Stimulated activated CD8-positive, alpha-beta memory T cell treated with anti-CD3 and anti-CD28 coated beads, Interleukin-15, amount 100 ng/mL, for 48 hours (primary cell): ENCODE data around the gene UBR1.
"Not testable (repeated sequence)": the region's sequence is repeated elsewhere in the genome, so short reads cannot be mapped to it uniquely, and the experiment has no call there.

Source experiments
- DNase-seq, 2 donors: peaks; one replicate each; pipeline ENCODE4 v3.0.0-alpha.2; 2020; ENCODE audit warnings: low read depth in 2 of 2

UBR1 gene

GRCh38 chr15:43105778-43106485 lies at the start of gene UBR1:
TSS of gene UBR1 (minus strand) at chr15:43106038. CDS start at chr15:43106022, 16 bp downstream.
- peak; percentile 87 to 89 for DNase-seq

DNA sequence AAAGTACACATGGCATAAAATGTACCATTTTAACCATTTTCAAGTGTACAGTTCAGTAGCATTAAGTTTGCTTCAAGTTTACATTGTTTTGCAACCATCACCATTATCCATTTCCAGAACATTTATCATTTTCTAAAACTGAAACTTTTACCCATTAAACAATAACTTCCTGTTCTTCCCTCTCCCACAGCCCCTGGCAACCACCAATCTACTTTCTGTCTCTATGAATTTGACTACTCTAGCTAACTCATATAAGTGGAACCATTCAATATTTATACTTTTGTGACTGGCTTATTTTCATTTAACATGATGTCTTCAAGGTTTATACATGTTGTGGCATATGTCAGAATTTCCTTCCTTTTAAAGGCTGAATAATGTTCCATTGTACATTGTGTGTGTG lies 47.4 kb upstream of the UBR1 start:
- DNase-seq, result no peak

DNA sequence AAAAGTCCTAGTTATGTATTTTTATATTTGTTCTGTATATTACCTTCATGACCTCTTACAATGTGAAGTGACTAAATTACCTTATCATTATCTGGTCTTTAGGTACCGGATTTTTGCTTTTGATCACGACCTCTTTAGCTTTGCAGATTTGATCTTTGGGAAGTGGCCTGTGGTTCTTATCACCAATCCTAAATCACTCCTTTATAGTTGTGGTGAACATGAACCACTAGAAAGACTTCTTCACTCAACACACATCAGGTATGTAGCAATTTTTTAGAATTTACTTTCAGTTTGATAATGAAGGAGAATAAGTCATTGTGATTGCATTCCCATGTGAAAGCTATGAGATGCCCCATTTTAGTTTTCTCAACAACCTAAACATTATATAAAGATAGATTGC lies 45.9 kb upstream of the UBR1 start:
- DNase-seq, result no peak

GRCh38 chr15:43150191-43150929 lies 44.5 kb upstream of the UBR1 start:
- no peak for DNase-seq

DNA sequence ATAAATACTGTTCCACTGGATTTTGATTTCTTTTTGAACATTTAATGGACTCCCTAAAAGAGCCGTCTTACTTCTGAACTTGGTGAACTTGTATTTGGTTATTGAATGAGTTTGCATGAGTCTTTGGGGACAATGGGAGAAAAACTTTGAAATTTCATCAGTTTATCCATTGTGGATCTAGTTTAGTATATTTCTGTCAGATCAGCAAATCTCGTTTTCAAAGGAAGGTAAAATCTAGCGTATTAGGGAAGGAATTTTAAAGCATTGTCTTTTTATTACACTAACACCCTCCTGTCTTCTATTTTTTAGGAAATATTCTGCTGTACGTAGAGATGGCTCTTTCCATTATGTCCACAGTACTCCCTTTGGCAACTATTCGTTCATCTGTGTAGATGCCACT lies 40.3 kb upstream of the UBR1 start:
- DNase-seq, result no peak

DNA sequence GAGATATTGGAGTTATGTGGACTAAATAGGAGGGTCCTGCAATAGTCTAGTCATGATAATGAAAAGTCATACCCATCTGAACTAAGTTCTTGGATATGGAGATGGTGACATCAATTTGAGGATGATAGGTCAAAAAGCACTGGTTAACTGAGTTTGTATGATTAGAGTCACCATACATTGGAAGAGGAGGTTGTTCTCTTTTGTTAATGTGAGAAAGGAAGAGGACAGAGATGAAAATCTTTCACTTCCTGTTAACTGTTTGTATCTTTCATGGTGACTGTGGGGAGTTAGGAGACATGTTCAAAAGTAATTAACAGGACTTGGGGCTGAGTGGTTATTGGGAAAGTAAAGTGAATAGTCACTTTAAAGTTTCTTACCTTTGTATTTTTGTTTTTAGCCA lies 38.7 kb upstream of the UBR1 start:
- no peak for DNase-seq

DNA sequence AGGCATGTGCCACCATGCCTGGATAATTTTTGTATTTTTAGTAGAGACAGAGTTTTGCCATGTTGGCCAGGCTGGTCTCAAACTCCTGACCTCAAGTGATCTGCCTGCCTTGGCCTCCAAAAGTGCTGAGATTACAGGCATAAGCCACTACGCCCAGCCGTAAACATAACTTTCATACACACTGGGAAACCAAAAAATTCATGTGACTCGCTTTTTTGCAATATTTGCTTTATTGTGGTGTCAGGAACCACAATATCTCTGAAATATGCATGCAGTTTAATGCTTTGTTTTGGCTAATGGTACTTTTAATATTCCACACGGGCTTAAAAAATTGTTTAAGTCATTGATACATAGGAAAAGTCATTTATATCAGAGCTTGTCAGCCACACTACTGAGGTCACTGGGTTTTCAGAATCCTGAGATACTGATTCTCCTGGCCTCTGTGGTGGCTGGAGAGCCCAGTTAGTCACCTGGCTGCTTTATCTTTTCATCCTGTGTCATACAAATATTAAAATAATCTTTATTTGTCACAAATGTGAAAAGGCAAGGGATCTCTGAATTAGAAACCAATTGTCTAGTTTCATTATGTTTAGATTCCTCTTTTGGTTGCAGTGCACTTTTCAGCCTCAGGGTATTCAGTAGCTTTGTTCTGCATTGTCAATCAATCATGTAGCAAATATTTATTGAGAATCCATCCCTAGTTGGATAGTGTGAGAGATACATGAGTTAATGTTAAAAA lies 37.5 kb upstream of the UBR1 start:
- no peak for DNase-seq

- DNase-seq, result no peak
Measured at GRCh38 chr15:43135351-43135750, 29.5 kb upstream of the UBR1 start.

DNA sequence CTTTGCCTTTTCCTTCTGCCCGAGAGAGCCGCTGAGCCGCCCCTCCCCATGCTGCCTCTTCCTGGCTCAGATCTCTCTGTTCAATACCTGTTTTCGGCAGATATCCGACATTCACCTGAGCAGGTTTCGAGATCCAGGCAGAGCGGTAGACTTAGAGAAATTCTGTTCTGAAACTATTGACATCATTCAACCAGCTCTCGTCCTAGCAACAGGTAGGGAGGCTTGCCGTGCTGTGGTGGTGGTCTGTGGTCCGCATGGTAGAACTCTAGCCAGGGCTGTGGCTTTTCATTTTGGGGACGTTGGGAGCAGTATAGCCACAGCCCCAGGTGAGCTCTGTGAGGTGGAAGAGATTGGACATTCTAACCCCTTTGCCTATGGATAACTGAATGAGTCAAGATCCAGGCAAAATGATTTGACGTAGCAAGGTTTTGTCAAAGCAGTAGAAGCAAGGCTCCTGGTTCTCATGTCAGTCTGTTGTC lies 28.4 kb upstream of the UBR1 start:
- DNase-seq, result no peak

DNA sequence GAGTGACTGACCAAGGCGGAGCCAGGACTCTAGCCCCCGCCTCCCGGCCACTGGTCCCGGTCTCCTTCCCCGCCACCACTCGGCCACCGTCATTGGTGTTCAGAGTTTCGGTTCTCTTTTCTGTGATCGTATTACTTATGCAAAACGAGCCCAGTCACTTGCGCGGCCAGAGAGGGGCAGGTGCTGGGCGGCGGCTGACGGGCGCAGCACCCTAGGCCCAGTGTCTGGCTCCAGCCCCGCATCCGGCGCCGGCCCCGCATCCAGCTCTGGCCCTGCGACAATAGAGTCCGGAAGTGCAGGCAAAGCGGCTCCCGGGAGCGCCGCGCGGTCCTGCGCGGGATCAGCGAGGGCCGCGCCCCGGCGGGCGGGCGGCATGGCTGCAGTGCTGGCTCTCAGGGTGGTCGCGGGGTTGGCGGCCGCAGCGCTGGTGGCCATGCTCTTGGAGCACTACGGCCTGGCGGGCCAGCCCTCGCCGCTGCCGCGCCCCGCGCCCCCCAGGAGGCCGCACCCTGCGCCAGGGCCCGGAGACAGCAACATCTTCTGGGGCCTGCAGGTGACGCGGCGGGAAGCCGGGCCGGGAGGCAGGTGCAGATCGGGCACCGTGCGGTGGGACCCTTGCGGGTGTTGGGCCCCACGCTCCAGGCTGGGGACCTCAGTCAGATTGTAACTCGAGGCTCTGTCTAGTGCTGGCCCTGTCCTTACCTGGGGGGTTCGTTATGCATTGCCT lies 27.8 kb upstream of the UBR1 start, which contains the start of gene TMEM62:
TMEM62 (plus strand) TSS at position 157 of the 727 bp plus-strand sequence; CDS start at position 374, 217 bp downstream.
- peak; percentile 48 to 60 for DNase-seq

DNA sequence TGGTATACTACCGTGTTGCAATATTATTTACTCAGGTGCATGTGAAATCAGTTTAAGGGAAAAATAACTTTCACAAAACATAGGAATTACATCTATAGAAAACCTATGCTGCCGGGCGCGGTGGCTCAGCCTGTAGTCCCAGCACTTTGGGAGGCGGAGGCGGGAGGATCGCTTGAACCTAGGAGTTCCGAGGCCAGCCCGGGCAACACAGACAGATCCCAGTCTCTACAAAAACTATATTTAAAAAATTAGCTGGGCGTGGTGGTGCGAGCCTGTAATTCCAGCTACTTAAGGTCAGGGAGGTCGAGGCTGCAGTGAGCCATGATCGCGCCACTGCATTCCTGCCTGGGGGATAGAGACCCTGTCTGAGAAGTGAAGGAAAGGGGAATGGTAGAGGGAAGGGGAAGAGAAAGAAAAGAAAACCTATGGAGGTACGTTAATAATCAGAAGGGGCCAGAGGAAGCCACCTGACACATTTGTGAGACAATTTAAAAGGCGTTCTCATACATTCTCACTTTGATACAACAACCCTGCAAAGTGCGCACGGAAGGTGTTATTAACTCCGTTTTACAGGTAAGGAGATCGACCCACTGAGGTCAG lies 27.1 kb upstream of the UBR1 start:
- no peak for DNase-seq

GRCh38 chr15:43128980-43129335 lies 23.1 kb upstream of the UBR1 start:
- no peak for DNase-seq

GRCh38 chr15:43128174-43128979 lies 22.5 kb upstream of the UBR1 start:
- DNase-seq, result not testable (repeated sequence)

- no peak for DNase-seq
Measured at GRCh38 chr15:43127752-43128151, 21.9 kb upstream of the UBR1 start.

- DNase-seq, result no peak
Measured at GRCh38 chr15:43126356-43126755, 20.5 kb upstream of the UBR1 start.

DNA sequence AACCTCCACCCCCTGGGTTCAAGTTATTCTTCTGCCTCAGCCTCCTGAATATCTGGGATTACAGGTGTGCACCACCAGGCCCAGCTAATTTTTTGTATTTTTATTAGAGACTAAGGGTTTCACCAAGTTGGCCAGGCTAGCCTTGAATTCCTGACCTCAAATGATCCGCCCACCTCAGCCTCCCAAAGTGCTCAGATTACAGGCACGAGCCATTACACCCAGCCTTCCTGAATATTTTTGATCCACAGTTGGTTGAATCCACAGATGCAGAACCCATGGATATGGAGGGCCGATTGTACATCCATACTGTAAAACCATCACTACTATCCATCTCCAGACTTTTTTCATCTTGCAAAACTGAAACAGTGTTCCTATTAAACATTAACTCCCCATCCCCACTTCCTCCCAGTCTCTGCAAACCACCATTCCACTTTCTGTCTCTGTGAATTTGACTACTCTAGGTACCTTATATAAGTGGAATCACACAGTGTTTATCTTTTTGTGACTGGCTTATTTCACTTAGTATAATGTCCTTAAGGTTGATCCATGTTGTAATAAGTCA lies 19.3 kb upstream of the UBR1 start:
- DNase-seq, result no peak

DNA sequence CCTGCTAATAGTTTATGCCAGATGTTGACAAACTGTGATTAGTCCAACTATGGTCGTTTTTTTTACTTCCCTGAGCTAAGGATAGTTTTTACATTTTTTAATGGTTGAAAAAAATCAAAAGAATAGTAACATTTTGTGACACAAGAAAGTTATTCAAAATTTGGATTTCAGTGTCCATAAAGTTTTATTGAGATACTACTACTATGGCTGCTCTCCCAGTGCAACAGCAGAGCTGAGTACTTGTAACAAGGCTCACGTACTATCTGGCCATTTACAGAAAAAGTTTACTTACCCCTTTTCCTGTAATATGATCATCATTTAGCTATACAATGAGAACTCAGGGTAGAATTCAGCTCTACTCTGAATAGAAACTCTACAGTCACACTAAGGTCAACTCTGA lies 16.0 kb upstream of the UBR1 start:
- no peak for DNase-seq

DNA sequence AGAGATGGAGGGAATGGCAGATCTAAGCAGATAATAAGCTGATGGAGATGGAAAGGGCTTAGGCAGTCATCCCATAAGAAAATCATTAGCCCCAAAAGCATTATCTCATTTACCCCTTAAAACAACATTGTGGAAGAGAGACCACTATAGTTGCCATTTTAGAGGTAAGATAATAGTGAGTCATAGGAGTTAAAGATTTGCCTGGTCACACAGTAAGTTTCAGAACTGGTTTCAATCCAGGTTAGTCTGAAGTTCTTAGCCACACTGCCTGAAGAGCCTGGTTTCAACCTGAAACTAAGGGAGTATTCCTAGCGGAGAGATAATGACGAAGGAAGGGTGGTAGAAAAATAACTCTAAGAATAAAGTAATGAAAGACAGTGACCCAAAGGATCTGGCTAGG lies 13.0 kb upstream of the UBR1 start:
- DNase-seq, result no peak

DNA sequence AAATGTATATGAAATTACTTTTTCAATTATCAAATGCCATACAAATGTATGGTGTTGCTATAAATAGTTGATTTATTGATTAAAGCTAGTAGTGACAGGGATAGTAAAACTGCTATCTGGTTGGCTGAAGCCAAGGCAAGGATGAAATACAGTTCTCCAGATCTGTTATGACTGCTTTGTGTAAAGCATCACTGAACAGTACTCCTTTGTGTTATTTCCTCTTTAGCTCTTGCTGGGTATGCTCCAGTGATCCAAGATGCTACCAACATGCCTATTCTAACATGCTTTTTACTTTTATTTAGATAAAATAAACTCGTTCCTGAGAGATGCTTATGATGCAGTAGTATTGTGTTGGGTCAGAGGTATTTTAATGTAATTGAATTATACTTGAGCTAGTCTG lies 12.4 kb upstream of the UBR1 start:
- no peak for DNase-seq

- no peak for DNase-seq
Measured at GRCh38 chr15:43111354-43111753, 5.5 kb upstream of the UBR1 start.
